ENCODE results near the gene WBP2. TPM values are rescaled to one million over a fixed set of nuclear protein-coding genes. Genes with fewer than 3 reads are reported as not detected.

Gene WBP2
- total and polyA plus RNA-seq, 12 donors, result 130 to 210 (median 173) TPM

DNA sequence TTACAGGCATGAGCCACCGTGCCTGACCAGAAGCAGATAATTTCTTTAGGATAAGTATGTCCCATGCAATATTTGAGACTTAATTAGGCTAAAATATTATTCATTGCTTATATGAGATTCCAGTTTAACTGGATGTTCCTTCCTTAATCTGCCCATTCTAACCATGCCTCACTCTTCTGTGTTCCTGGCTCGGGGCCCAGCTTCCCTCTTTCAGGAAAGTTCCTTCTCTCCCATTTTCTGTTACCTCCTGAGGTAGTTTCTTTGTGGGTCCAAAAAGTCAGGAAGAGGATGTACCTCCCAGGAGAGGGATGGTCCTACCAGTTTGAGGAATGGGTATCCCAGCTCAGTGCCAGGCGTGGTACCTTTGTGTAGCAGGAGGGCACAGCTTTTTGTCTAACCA, 47.3 kb downstream of the WBP2 start:
- no peak for DNase-seq
- no peaks in the 10 kb centered on the region for H3K9me3 ChIP-seq
- TF ChIP-seq, protein P1, sequence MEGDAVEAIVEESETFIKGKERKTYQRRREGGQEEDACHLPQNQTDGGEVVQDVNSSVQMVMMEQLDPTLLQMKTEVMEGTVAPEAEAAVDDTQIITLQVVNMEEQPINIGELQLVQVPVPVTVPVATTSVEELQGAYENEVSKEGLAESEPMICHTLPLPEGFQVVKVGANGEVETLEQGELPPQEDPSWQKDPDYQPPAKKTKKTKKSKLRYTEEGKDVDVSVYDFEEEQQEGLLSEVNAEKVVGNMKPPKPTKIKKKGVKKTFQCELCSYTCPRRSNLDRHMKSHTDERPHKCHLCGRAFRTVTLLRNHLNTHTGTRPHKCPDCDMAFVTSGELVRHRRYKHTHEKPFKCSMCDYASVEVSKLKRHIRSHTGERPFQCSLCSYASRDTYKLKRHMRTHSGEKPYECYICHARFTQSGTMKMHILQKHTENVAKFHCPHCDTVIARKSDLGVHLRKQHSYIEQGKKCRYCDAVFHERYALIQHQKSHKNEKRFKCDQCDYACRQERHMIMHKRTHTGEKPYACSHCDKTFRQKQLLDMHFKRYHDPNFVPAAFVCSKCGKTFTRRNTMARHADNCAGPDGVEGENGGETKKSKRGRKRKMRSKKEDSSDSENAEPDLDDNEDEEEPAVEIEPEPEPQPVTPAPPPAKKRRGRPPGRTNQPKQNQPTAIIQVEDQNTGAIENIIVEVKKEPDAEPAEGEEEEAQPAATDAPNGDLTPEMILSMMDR (IDR thresholded peaks at IDR 0.05), result no peak
- H3K4me1 ChIP-seq, result peaks cover 12 to 45% (median 34%) of the 10 kb centered on the region in 9 donors
- 92 to 95% methylated on average over 3 of the region's 3 CpGs for WGBS, 2 donors
- peak overlapping the region in 9 of 10 donors; percentile 64 to 91 (median 84) for H3K27ac ChIP-seq
- no peak for ATAC-seq
- intact Hi-C loops (cut with DNase I), result no loop called here
- H3K36me3 ChIP-seq, result peaks cover 0 to 46% (median 26%) of the 10 kb centered on the region in 9 donors
- no peak overlapping the region for H3K4me3 ChIP-seq
- no peaks in the 10 kb centered on the region for H3K27me3 ChIP-seq

DNA sequence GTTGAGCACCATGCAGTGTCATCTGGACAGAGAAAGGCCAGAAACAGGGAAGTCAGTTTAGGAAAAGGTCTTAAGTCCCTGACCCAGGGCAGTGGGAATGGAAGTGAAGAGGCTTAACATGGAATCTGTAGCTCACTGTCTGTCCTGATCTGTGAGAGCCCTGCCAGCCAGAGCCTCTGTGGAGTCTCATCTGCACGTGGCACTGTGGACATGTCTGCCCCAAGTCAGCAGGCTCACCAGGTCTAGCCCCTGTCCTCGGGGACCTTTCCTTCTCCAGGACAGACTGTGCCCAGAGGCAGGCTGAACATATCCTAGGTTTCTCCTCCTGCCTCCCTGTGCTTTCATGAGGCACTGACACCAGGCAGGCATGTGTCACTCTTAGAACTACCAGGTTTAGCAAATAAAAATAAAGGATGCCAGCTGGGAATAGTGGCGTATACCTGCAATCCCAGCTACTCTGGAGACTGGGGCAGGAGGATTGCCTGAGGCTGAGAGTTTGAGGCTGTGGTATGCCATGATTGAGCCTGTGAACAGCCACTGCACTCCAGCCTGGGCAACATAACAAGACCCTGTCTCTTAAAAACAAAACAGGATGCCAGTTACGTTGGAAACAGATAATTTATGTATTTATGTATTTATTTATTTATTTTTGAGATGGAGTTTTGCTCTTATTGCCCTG, 48.2 kb downstream of the WBP2 start:
- intact Hi-C loops (cut with DNase I), result no loop called here
- Histone ChIP-seq H3K4me3 (no peak overlapping the region), H3K27ac (peak overlapping the region in 6 of 10 donors; percentile 22 to 91 (median 62)), H3K36me3 (peaks cover 0 to 37% (median 19%) of the 10 kb centered on the region in 9 donors), H3K27me3 (no peaks in the 10 kb centered on the region), H3K4me1 (peaks cover 12 to 45% (median 34%) of the 10 kb centered on the region in 9 donors), H3K9me3 (no peaks in the 10 kb centered on the region)
- peak in 5 of 8 donors; percentile 17 to 74 (median 64) for ATAC-seq
- 64 to 73% methylated on average over 4 of the region's 4 CpGs for WGBS, 2 donors
- no peak for DNase-seq
- TF ChIP-seq, protein P1 (IDR thresholded peaks at IDR 0.05), result no peak

DNA sequence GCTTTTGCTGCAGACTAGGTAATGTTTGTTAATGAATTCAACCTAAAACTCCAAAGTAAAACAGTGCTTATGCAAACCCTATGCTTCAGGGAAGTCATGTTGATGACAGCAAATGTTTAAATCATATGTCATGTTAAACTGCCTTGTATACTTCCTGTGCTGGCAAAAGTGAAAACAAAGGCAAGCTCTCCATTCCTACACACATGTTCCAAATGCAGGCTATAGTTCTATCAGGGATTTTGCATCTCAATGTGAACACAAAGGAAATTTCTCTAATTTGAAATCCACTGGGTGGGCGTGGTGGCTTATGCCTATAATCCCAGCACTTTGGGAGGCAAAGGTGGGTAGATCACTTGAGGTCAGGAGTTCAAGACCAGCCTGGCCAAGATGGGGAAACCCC, 51.3 kb downstream of the WBP2 start:
- Histone ChIP-seq H3K9me3 (no peaks in the 10 kb centered on the region), H3K36me3 (peaks cover 0 to 37% (median 5%) of the 10 kb centered on the region in 9 donors), H3K4me1 (peaks cover 0 to 25% (median 22%) of the 10 kb centered on the region in 9 donors), H3K4me3 (no peak overlapping the region), H3K27ac (no peak overlapping the region), H3K27me3 (no peaks in the 10 kb centered on the region)
- 88 to 93% methylated on average over 1 of the region's 1 CpG for WGBS, 2 donors
- TF ChIP-seq, protein P1 (IDR thresholded peaks at IDR 0.05), result no peak
- ATAC-seq (no peak), DNase-seq (no peak)
- intact Hi-C loops (cut with DNase I), result no loop called here

DNA sequence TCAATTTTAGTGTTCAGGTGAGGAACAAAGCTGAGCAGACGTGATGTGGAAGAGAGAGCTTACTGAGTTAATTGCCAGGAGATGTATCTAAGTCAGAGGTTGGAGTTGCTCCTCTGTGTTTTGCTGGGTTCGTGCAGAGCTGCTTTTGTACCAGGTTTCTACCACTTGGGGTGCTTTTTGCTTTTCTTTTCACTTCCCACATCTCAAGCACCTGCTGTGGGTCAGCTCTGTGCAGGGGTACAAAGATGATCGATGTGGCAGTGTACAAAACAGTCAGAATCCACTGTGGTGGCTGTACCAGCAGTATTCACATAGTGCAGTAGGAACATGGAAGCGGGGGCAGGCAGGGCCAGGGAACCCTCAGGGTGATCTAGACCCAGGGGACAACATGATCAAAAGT, 55.7 kb downstream of the WBP2 start:
- intact Hi-C loops (cut with DNase I), result no loop called here
- Histone ChIP-seq H3K9me3 (no peaks in the 10 kb centered on the region), H3K27ac (no peak overlapping the region), H3K4me1 (no peaks in the 10 kb centered on the region), H3K4me3 (no peak overlapping the region), H3K36me3 (peaks cover 0 to 78% (median 22%) of the 10 kb centered on the region in 9 donors), H3K27me3 (no peaks in the 10 kb centered on the region)
- TF ChIP-seq, protein P1 (IDR thresholded peaks at IDR 0.05), result no peak
- DNase-seq (no peak), ATAC-seq (no peak)
- 88 to 92% methylated on average over 4 of the region's 4 CpGs for WGBS, 2 donors

Measured in heart right ventricle (tissue), 16 donors.